Measurements from ENCODE around the gene PRR15.

- TF ChIP-seq CTCF (IDR thresholded peaks at IDR 0.05) (no peak), POLR2A (IDR thresholded peaks at IDR 0.05) (peak in 1 of 2 donors; percentile 18)
Observed at GRCh38 chr7:29565634-29565981, 2.0 kb downstream of the PRR15 start.

Data from Peyer's patch (tissue), 4 donors.